ENCODE measurements around the gene CNTNAP2.
"Not testable (repeated sequence)": the region's sequence is repeated elsewhere in the genome, so short reads cannot be mapped to it uniquely, and the experiment has no call there.

Gene CNTNAP2

GRCh38 chr7:148445260-148446044, 2328.9 kb downstream of the CNTNAP2 start:
- DNase-seq = no peak

DNA sequence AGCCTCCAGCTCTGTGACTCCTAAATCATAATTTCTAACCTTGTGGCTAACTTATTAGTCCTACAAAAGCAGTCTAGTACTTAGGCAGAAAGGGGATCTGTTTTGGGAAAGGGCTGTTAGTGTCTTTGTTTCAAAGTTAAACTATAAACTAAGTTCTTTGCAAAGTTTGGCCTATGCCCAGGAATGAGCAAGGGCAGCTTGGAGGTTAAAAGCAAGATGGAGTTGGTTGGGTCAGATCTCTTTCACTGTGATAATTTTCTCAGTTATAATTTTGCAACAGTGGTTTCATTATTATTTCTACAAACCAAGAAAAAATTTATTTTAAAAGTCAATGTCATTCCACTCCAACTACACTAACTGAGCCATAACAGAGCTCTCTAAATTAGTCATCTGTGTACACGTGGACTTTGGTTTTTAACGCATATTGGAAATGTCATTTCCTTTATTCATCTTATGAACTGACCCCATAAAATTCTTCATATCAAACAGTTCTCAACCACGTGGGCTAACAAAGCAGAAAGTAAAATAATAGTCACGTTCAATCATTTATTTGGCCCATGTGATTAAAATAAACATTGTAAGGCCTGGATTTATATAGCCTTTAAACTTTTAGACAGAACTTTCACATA, 2330.7 kb downstream of the CNTNAP2 start:
- no peak for DNase-seq

GRCh38 chr7:148451526-148451925, 2334.9 kb downstream of the CNTNAP2 start:
- not testable (repeated sequence) for DNase-seq

- no peak for DNase-seq
Observed at GRCh38 chr7:148456351-148456750, 2339.8 kb downstream of the CNTNAP2 start.

DNA sequence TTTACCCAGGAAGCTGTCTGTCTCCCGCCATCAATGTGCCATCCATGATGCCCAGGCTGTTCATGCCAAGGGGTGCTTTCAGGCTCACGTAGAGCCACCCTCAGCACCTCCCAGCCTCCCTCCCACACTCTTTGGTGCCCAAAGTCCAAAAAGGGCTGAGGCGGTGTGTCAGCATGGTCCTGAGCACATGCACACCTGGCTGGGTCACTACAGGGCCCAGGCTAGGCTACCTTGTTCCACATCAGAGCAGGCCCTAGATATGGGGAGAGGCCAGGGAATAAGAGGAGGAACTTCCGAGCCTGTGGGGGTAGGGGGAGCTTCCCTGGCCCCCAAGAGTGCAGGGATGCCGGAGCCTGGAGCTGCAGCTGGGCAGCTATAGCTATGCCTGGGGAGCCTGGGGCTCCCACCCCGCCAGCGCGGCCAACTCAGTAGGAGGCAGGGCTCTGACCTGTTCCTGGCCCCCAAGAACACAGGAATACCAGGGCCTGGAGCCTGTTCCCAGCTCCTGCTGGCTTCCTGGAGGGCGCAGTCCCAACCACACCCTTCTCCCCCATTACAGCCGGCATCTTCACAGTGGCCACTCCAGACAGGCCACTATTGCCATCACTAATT, 2340.8 kb downstream of the CNTNAP2 start:
- no peak for DNase-seq

GRCh38 chr7:148458263-148458662, 2341.7 kb downstream of the CNTNAP2 start:
- no peak for DNase-seq

DNA sequence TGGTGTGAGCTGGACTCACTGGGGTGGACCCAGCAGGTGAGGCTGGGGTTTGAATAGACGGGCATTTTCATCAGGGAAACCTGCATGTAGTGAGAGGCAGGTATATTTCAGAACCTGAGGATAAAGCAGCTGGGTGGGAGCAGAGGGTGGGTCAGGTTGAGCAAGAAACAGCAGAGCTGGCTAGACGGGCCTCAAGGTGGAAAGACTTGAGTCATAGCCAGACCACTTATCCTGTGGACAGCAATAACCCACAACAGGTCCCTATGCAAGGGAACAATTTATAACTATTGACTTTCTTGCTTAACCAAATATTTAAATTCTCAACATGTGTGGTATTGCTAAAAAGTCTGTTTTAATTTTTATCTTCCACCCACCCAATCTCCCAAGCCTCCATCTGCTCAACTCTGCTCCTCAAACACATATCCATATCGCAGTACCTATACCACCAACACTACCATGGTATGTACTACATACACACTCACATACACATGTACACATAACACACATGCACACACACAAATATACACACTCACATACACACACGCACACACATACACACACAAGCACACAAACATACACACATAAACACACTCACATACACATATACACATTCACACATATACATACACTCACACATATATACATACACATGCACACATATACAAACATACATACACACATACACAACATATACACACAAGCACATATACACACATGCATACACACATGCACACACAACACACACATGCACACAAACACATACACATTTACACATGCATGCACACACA, 2345.0 kb downstream of the CNTNAP2 start:
- DNase-seq = no peak

DNA sequence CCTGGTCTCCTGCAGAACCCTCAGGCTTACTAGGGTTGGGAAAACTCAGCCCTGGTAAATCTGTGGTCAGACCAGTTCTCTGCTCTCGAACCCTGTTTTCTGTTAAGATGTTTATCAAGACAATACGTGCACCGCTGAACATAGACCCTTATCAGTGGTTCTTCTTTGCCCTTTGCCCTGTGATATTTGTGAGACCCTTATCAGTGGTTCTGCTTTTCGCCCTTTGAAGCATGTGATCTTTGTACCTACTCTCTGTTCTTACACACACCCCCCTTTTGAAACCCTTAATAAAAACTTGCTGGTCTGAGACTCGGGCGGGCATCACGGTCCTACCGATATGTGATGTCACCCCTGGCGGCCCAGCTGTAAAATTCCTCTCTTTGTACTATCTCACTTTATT, 2346.2 kb downstream of the CNTNAP2 start:
- DNase-seq = not testable (repeated sequence)

GRCh38 chr7:148463210-148463609, 2346.6 kb downstream of the CNTNAP2 start:
- no peak for DNase-seq

DNA sequence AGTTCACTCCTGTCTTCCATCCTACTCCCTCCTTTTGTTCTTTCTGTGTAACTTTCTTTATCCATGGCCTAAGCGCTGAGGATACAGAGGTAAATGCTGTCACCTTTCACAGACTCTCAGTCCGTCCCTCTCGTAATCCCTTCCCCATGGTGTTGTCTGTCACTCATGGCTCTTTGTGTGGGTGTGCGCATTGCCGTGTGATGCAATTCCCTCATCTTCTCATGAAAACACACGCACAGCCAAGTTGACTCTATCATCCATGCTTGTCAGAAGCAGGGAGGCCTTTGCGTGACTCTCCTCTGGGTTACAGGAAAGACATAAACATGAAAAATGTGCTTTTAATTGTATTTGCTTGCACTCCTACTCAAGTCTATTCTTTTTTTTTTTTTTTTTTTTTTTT, 2348.3 kb downstream of the CNTNAP2 start:
- no peak for DNase-seq

GRCh38 chr7:148465441-148465840, 2348.8 kb downstream of the CNTNAP2 start:
- not testable (repeated sequence) for DNase-seq

DNA sequence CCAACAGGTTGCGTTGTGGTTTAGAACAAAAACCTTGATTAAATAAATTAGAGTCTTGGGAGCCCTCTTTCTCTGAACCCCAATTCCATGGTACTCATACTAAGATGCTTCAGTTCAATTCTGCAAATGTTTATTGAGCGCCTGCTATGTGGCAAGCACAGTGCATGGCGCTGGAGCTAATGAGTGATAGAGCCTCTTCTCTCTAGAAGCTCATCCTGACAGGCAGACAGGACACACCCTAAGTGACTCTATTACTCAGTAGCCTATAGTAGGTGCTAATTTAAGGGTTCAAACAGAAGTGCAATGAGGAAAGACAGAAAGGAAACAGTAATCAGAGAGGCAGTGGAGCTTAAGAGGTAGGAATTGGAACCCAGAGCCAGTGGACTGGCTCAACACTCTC, 2349.5 kb downstream of the CNTNAP2 start:
- no peak for DNase-seq

GRCh38 chr7:148468700-148469098, 2352.1 kb downstream of the CNTNAP2 start:
- DNase-seq = no peak
